GM23248 (cell line): ENCODE data around the gene CREB3L1. TPM values are rescaled to one million over a fixed set of nuclear protein-coding genes. Genes with fewer than 3 reads are reported as not detected.

Source experiments
- DNase-seq: peaks from one replicate; pipeline ENCODE4 v3.0.0-alpha.2; 2015
- H2AFZ ChIP-seq: fragments of 200-600 bp; sonication (generic); 2 replicates; pipeline ENCODE4 v1.6.1; 2016; ENCODE audit warnings: antibody characterized with exemption
- H3F3A ChIP-seq: fragments of 200-600 bp; sonication (generic); 2 replicates; pipeline ENCODE4 v1.6.1; 2016; ENCODE audit warnings: mild to moderate bottlenecking, antibody characterized with exemption, mixed run types; ENCODE audit not compliant: insufficient read depth
- H3K27ac ChIP-seq: fragments of 200-600 bp; sonication (generic); 2 replicates; pipeline ENCODE4 v1.5.1; 2016; ENCODE audit warnings: mild to moderate bottlenecking
- H3K27me3 ChIP-seq: fragments of 200-600 bp; sonication (generic); replicated peaks from 2 replicates; pipeline ENCODE4 v1.6.1; 2016; ENCODE audit warnings: mild to moderate bottlenecking; ENCODE audit not compliant: insufficient read depth
- H3K36me3 ChIP-seq: fragments of 200-600 bp; sonication (generic); 2 replicates; pipeline ENCODE4 v1.6.1; 2016; ENCODE audit warnings: low read depth, mild to moderate bottlenecking
- H3K4me1 ChIP-seq: fragments of 200-600 bp; sonication (generic); 2 replicates; pipeline ENCODE4 v1.6.1; 2016; ENCODE audit warnings: mild to moderate bottlenecking; ENCODE audit not compliant: insufficient read depth
- H3K4me2 ChIP-seq: fragments of 200-600 bp; sonication (generic); one replicate; pipeline ENCODE4 v1.6.1; 2016; ENCODE audit warnings: mild to moderate bottlenecking; ENCODE audit not compliant: unreplicated experiment
- H3K4me3 ChIP-seq: fragments of 200-600 bp; sonication (generic); 2 replicates; pipeline ENCODE4 v1.5.1; 2016; ENCODE audit warnings: mild to moderate bottlenecking
- H3K79me2 ChIP-seq: fragments of 200-600 bp; sonication (generic); 2 replicates; pipeline ENCODE4 v1.6.1; 2016; ENCODE audit warnings: mild to moderate bottlenecking; ENCODE audit not compliant: insufficient read depth
- H3K9ac ChIP-seq: fragments of 200-600 bp; sonication (generic); 2 replicates; pipeline ENCODE4 v1.6.1; 2016; ENCODE audit warnings: mild to moderate bottlenecking
- H3K9me2 ChIP-seq: fragments of 200-600 bp; sonication (generic); 2 replicates; pipeline ENCODE4 v1.6.1; 2016; ENCODE audit warnings: mixed run types, mild to moderate bottlenecking, moderate library complexity; ENCODE audit not compliant: insufficient read depth
- H3K9me3 ChIP-seq: fragments of 200-600 bp; sonication (generic); one replicate; pipeline ENCODE4 v1.6.1; 2017; ENCODE audit warnings: low read depth
- H4K20me1 ChIP-seq: fragments of 200-600 bp; sonication (generic); 2 replicates; pipeline ENCODE4 v1.6.0; 2016; ENCODE audit not compliant: insufficient read depth
- EZH2 ChIP-seq: fragments of 200-600 bp; sonication (generic); IDR thresholded peaks from 2 replicates; pipeline ENCODE4 v1.6.1; 2018; ENCODE audit warnings: antibody characterized with exemption, mild to moderate bottlenecking; ENCODE audit not compliant: insufficient read depth, poor library complexity, severe bottlenecking
- EZH2phosphoT487 ChIP-seq: fragments of 200-600 bp; sonication (generic); IDR thresholded peaks from 2 replicates; pipeline ENCODE4 v1.6.1; 2018; ENCODE audit warnings: antibody characterized with exemption, moderate library complexity, mild to moderate bottlenecking, low read depth; ENCODE audit not compliant: insufficient read depth
- WGBS, 2 experiments: methylation state at CpG; one replicate each; pipeline ENCODE4 v1.1.6; 2015 to 2017; ENCODE audit warnings: low lambda C conversion rate in 2 of 2, low coverage in 1 of 2; ENCODE audit errors: missing lambda C conversion rate in 2 of 2; 5-methylcytosine and 5-hydroxymethylcytosine counted together
- in situ Hi-C: fragments of 300-500 bp; cut with MboI; formaldehyde crosslinking; loops from 2 replicates; pipeline ENCODE4 v1.15.0; 2020
- polyA plus RNA-seq: library from polyadenylated mRNA; unstranded; fragments of >200 nt; fragmentation: Nextera tagmentation; extraction: Ambion mirVana; gene quantifications from 2 replicates; pipeline ENCODE4 v1.2.1, GENCODE V29; 2016
- total RNA-seq: library from RNA; depleted of rRNA; stranded (reverse); fragments of >200 nt; shearing (Covaris generic); gene quantifications from 2 replicates; pipeline ENCODE4 v1.2.3, GENCODE V29; 2014

CREB3L1 gene
- total and polyA plus RNA-seq, 2 experiments from 2014 or later, result 37.7 to 146 TPM

DNA sequence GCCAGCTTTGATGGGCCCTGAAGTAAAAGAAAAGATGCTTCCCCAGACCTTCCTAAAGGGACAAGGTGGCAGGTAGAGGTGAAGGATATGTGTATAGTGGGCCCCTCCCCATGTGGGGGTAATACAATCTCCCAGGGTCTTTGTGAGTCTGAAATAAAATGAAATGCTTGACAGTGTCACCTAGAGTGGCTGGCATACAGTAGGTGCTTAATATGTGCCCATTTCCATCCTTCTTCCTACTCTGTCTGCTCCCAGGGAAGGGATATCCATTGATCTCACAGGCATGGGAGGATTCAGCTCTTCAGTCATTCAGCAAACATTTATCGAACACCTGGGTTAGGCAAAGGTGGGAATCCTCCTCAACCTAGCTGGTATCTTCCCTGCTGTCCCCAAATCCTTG is 6.1 kb upstream of the CREB3L1 start:
- TF ChIP-seq EZH2 (no peak), EZH2phosphoT487 (no peak)
- Histone ChIP-seq H3K9me3 (no peaks in the 10 kb centered on the region), H4K20me1 (no peaks in the 10 kb centered on the region), H3K9me2 (no peaks in the 10 kb centered on the region), H3K9ac (no peak overlapping the region), H3K36me3 (no peaks in the 10 kb centered on the region), H3K27ac (no peak overlapping the region), H3K79me2 (no peaks in the 10 kb centered on the region), H3K4me3 (no peak overlapping the region), H2AFZ (no peak overlapping the region), H3K4me1 (peaks cover 26% of the 10 kb centered on the region), H3K27me3 (no peaks in the 10 kb centered on the region), H3F3A (peaks cover 23% of the 10 kb centered on the region), H3K4me2 (no peak overlapping the region)
- in situ Hi-C loops, result no loop called here
- DNase-seq, result no peak
- WGBS, 2 experiments, result 100% methylated on average over 1 of the region's 1 CpG

DNA sequence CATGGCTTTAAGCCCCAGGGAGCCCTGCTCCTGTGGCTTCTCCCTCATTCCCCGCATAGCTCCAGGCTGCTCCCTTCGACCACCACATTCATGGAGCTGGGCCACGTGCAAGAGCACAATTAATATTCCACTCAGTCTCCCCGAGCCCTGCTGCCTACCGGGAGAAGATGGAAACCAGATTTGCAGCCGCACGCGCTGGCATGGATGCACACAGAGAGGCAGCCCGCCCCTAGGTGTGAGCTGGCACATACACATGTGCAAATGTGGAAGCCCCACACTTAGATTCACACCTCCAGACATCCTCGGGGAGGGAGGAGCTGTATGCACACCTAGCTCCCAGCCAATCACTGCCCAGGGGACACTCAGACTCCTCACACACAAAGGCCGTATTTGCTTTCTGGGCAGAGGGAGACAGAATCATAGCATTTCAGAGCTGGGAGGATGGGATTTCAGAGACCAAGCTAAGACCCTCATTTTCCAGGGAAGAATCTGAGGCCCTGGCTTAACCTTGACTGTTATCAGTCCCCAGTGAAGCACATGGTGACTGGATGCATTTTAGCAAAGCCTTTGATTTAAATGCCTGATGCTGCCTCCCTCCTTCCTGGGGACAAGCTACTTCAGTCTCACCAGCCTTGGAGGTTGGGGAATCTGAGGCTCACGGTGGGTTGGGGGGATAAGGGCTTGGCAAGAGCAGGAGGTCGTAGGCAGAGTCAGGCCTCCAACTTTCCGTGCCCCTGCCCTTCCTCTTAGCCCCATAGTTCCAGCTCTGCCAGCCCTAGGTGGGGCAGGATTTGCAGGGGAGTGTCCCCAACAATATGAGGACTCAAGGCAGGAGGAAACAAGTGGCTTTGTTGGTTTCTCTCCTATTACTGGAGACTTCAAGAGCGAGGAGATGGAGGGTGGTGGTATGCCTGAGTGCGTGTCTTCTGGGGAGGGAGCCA is 5.3 kb upstream of the CREB3L1 start:
- peak overlapping the region; percentile 70 for H3K9ac ChIP-seq
- in situ Hi-C loops, result no loop called here
- H3K4me3 ChIP-seq, result peak overlapping the region; percentile 12; the same call in 1 of the 2 replicates
- H3K79me2 ChIP-seq, result no peaks in the 10 kb centered on the region
- peak overlapping the region; percentile 91 for H3K27ac ChIP-seq
- whole genome bisulfite sequencing, 2 experiments, result 41 to 46% methylated on average over 16 of the region's 16 CpGs
- H3F3A ChIP-seq, result peaks cover 23% of the 10 kb centered on the region
- peaks cover 26% of the 10 kb centered on the region for H3K4me1 ChIP-seq
- H2AFZ ChIP-seq, result peak overlapping the region; percentile 78
- H3K4me2 ChIP-seq, result peak overlapping the region; percentile 52
- H4K20me1 ChIP-seq, result no peaks in the 10 kb centered on the region
- DNase-seq, result no peak
- no peak for TF ChIP-seq EZH2phosphoT487
- no peak for TF ChIP-seq EZH2
- H3K9me3 ChIP-seq, result no peaks in the 10 kb centered on the region
- no peaks in the 10 kb centered on the region for H3K36me3 ChIP-seq
- no peaks in the 10 kb centered on the region for H3K27me3 ChIP-seq
- no peaks in the 10 kb centered on the region for H3K9me2 ChIP-seq

DNA sequence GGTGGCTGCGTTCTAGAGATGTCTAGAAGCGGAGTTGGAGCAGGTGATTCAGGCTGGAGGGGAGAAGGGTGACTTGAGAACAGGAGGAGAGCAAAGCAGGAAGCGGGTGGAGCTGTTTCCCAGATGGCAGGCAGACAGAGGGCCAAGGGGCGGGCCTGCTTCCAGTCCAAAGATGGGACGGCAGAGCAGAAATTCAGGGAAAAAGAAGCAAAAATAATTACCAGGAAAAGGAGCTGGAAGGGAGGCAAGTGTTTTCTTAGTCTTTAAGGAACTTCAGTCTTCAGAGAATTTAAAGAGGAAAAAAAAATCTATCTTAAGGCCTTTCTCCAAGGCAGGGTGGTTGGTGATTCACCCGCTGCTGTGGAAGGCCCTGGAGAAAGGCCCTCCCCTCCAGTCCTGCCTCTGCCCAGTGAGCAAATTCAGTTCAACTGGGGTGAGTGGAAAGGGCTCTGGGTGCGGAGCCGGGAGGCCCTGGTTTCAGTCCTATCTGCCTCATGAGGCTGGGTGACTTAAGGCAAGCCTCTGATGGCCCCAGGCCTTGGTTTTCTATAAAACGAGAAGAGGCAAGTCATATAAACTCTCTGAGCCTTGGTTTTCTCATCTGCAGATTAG is 4.5 kb upstream of the CREB3L1 start:
- H3K36me3 ChIP-seq, result no peaks in the 10 kb centered on the region
- TF ChIP-seq EZH2phosphoT487, result no peak
- TF ChIP-seq EZH2, result no peak
- H3K9me2 ChIP-seq, result no peaks in the 10 kb centered on the region
- WGBS, 2 experiments, result 1 to 2% methylated on average over 9 of the region's 9 CpGs
- peak overlapping the region; percentile 78 for H2AFZ ChIP-seq
- peaks cover 23% of the 10 kb centered on the region for H3F3A ChIP-seq
- H4K20me1 ChIP-seq, result no peaks in the 10 kb centered on the region
- peak overlapping the region; percentile 70 for H3K9ac ChIP-seq
- peak overlapping the region; percentile 52 for H3K4me2 ChIP-seq
- H3K4me3 ChIP-seq, result peak overlapping the region; percentile 12
- peak overlapping the region; percentile 91 for H3K27ac ChIP-seq
- no peaks in the 10 kb centered on the region for H3K9me3 ChIP-seq
- peak; percentile 89 for DNase-seq
- in situ Hi-C loops, result no loop called here
- H3K27me3 ChIP-seq, result no peaks in the 10 kb centered on the region
- peaks cover 5% of the 10 kb centered on the region for H3K79me2 ChIP-seq
- H3K4me1 ChIP-seq, result peaks cover 26% of the 10 kb centered on the region

DNA sequence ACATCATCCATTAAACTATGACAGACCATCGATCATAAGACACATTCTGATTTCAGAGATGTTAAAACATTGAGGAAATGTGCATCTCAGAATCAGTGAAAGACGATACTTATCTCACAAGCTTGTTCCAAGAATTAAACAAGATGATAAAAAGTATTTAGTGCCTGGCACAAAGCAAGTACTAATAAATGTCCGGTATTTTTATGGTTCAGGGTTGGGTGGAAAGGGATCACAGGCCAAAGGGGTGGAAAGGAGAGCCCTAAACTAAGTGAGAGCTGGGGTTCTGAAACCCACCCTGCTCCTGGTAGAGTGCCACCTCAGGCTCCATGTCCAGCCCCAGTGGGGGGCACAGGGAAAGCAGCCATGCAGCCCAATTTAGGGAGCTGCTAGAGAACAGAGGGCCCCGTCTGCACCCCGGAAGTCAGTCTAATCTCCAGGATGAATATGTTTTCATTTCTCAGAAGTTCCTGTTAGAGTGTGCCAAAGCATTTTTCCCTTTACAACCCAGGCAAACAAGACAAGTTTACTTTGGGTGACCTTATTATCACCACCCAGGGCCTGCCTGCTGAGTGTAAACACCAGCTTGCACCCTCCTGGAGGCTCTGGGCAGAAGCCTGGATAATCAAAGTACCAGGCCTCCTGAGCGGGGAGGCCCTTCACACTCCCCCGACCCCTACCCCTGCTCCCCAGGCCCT is 3.8 kb upstream of the CREB3L1 start:
- peak overlapping the region; percentile 78 for H2AFZ ChIP-seq
- peaks cover 23% of the 10 kb centered on the region for H3F3A ChIP-seq
- peak overlapping the region; percentile 52 for H3K4me2 ChIP-seq
- WGBS, 2 experiments, result 15 to 32% methylated on average over 5 to 7 of the region's 7 CpGs
- peak; percentile 39 for DNase-seq
- peak overlapping the region; percentile 91 for H3K27ac ChIP-seq
- in situ Hi-C loops, result no loop called here
- no peaks in the 10 kb centered on the region for H3K9me3 ChIP-seq
- no peaks in the 10 kb centered on the region for H3K9me2 ChIP-seq
- H3K4me1 ChIP-seq, result peaks cover 26% of the 10 kb centered on the region
- H3K27me3 ChIP-seq, result no peaks in the 10 kb centered on the region
- no peaks in the 10 kb centered on the region for H3K36me3 ChIP-seq
- no peaks in the 10 kb centered on the region for H4K20me1 ChIP-seq
- TF ChIP-seq EZH2 (no peak), EZH2phosphoT487 (no peak)
- H3K9ac ChIP-seq, result peak overlapping the region; percentile 70
- H3K79me2 ChIP-seq, result peaks cover 13% of the 10 kb centered on the region
- peak overlapping the region; percentile 12 for H3K4me3 ChIP-seq
